ENCODE results near the gene TFDP1.
A peak's percentile ranks its signal among the peaks of the same experiment; 100 is the strongest.
"Not testable (repeated sequence)": the region's sequence is repeated elsewhere in the genome, so short reads cannot be mapped to it uniquely, and the experiment has no call there.

Gene TFDP1

DNA sequence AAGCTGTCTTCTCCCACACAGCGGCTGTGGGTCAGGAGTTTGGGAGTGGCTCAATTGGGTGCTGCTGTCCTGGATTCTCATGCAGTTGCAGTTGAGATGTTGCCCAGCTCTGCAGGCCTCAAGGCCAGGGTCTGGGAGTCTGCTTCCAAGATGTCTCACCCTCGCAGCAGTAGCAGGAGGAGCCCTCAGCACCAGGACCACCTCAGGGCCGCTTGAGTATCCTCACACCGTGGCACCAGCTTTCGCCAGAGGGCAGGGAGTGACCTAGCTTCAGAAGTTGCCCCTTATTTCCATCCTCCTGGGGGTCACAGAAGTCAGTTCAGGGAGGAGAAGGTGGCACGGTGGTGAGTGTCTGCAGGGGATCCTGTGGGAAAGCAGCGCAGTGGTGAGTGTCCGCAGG, 20.9 kb downstream of the TFDP1 start:
- no peak for DNase-seq
- intact Hi-C loops (cut with DNase I): no loop called here

DNA sequence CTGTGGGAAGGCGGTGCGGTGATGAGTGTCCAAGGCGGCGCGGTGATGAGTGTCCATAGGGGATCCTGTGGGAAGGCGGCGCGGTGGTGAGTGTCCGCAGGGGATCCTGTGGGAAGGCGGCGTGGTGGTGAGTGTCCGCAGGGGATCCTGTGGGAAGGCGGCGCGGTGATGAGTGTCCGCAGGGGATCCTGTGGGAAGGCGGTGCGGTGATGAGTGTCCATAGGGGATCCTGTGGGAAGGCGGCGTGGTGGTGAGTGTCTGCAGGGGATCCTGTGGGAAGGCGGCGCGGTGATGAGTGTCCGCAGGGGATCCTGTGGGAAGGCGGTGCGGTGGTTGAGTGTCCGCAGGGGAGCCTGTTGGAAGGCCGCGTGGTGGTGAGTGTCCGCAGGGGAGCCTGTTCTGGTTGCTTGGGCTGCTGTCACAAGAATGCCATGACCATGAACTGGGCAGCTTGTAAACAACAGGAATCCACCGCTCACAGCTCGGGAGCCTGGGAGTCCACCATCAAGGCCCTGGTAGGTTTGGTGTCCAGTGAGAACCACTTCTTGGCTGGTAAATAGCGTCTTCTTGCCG, 21.4 kb downstream of the TFDP1 start:
- no peak for DNase-seq
- intact Hi-C loops (cut with DNase I): no loop called here

DNA sequence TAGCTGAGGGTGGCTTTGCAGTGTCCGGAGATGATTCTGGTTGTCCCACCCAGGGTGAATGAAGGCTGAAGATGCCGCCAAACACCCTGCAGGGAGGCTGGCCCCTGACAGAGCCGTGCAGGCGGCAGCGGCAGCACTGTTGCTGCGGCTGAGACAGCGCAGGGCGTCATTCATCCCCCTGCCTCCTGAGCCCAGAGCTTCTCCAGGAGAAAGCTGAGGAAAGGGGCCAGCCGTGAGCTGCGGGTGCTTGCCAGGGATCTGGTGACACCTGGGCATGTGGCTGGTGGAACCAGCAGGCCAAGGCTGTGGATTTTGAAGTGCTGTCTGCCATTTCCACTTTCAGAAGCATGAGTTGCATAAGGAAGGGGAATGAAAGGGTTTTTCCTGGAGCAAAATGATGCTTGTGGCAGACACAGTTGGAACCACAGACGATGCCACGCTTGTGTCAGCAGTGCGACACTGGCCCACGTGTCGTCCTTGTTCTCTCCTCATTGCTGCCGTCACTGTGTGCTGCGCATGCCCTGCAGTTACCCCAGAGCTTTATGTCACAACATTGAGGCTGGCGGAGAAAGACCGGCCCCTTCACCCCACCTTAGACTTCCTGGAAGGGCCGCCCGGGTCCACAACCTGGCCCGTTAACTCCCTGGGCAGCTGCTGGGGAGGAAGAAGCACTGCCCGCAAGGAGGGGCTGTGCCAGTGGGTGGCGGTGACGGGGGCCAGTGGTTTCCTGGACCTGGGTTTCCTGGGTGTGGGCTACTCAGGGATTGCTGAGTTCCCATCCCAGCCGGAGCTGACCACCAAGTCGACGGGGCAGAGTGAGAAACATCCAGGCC, 22.7 kb downstream of the TFDP1 start:
- DNase-seq: peak in 5 of 42 donors; percentile 26 to 58 (median 46)
- intact Hi-C loops (cut with DNase I): no loop called here

DNA sequence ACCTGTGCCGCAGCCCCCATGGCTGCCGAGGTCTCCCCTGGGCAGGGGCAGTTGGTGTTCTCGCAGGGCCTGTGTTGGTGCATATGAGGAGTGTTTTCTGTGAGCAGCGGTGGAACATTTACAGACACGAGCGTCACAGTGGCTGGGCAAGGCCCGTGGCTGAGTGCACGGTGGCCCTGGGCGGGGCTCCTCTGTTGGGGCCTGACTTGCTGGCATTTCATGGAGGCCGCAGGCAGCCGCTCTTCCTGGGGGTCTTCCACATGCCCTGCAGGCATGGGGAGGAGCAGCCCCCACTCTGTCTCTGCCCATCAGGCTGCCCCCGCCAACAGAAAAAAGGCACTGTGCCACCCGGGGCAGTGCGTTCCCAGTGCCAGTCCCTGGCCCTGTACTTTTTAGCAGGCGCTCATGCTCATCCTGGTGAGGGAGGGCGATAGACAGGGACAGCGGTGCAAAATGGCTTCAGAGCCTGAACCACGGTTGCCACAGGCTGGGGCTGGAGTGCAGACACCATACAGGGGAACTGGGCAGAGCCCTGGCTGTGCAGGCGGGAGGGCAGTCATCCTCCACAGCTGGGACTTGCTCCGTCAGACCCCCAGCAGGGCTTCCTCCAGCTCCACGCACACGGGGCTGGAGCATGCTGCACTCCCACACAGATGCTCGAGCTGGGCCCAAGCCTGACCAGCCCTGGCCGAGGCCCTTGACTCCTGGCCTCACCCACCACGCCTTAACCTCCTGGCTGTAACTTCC, 23.5 kb downstream of the TFDP1 start:
- intact Hi-C loops (cut with DNase I): no loop called here
- DNase-seq: no peak

DNA sequence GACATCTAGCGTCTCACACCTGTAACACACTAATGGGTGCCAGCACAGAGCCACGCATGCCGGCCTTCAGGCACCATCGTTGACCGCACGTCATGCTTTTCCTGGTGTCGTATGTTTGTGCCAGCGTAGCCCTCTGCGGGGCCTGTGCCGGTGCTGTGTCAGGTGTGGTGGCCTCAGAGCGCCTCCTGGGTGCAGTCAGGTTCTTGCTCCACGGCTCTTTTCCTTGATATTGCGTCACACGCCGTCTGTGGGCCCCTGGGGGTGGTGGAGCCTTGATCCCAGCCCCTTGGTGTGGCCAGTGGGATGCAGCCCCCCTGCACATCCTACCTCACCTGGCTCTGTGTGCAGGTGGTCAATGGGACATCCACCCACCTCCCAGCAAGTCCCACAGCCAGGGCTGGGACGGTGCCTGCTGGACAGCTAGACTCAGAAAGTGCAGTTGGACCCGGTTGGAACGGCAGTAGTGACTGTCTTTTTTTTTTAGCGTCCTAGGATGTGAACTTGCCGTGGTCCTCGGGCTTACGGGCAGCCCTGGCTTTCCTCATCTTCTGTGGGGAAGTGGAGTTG, 24.5 kb downstream of the TFDP1 start:
- intact Hi-C loops (cut with DNase I): no loop called here
- DNase-seq: no peak

DNA sequence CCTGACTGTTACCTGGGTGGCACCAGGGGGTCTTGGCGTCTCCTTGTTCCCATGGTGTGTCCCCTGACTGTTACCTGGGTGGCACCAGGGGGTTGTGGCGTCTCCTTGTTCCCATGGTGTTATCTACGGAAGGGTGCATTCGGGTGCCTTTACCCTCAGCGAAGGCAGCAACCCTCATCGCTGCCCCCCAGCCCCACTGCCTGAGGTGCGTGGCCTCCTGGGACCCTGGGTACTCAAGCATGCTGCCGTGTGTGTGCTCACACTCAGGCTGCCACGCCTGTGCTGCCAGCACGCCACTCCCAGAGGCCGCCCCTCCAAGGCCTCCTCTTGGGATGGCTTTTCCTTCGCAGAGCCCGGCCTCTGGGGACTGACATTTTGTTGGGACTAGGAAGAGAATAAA, 25.1 kb downstream of the TFDP1 start:
- intact Hi-C loops (cut with DNase I): no loop called here
- no peak for DNase-seq

DNA sequence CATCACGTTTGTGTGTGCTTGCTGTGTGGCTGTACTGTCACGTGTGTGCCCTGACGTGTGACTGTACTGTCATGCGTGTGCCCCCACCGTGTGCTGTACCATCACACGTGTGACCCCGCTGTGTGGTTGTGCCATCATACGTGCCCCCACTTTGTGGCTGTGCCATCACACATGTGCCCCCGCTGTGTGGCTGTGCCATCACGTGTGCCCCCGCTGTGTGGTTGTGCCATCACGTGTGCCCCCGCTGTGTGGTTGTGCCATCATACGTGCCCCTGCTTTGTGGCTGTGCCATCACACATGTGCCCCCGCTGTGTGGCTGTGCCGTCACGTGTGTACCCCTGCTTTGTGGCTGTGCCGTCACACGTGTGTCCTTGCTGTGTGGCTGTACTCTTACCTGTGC, 25.7 kb downstream of the TFDP1 start:
- no peak for DNase-seq
- intact Hi-C loops (cut with DNase I): no loop called here

DNA sequence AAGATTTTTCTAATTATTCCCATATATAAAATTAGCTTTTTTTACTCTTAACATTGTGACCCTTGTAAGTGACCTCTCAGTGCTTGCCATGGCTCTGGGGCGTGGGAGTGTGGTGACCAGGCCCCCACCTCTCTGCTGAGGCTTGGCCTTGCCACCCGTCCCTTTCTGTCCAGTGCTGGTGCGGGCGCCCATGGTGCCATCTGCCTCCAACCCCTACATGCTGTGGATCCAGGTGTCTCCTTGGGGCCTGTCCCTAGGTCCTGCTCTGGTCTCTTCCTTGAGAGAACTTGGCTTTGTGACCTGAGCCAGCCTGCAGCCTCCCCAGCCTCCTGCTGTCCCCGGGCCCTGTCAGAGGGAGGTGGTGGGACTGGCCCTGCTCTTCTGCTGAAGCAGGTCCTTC, 27.4 kb downstream of the TFDP1 start:
- DNase-seq: no peak
- intact Hi-C loops (cut with DNase I): no loop called here

DNA sequence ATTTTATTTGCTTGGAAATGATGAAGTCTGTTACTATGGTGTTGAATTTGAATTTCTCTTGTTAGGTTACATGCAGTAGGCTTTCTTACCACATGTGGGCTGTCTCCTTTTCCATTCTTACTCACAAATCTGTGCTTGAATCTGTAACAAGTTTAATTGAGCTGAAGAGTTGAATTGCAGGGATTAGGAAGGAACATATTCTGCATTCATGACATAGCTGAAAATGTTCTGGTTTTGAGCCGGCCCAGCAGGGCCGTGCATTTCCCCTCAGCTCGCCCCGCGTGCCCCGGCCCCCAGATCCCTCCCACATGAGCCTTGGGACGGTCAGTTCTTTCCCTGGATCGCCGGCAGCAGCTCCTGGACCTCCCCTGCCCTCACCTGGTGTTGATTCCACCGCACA, 28.1 kb downstream of the TFDP1 start:
- peak in 1 of 42 donors; percentile 22 for DNase-seq

DNA sequence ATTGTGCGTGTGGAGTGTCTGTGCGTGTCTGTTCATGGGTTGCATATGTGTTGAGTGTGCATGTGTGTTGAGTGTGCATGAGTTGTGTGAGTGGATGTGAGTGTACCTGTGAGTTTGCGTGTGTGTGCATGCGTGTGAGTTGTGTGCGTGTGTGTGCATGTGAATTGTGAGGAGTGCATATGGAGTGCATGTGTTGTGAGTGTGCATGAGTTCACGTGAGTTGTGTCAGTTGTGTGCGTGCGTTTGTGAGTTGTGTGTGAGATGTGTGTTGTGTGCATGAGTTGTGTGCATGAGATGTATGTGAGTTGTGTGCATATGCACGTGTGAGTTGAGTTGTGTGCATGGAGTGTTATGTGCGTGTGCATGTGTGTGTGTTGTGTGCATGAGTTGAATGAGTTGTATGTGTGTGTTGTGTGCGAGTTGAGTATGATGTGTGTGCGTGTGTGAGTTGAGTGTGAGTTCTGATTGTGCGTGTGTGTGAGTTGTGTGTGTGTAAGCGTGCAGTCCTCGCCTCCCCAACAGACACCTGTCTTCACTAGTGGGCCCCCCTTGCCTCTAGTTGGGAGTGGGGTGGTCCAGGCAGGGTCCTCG, 29.3 kb downstream of the TFDP1 start:
- DNase-seq: no peak
- intact Hi-C loops (cut with DNase I): no loop called here

More for the DNA sequence above, 28.1 kb downstream of the TFDP1 start:
- intact Hi-C loops (cut with DNase I): no loop called here

DNA sequence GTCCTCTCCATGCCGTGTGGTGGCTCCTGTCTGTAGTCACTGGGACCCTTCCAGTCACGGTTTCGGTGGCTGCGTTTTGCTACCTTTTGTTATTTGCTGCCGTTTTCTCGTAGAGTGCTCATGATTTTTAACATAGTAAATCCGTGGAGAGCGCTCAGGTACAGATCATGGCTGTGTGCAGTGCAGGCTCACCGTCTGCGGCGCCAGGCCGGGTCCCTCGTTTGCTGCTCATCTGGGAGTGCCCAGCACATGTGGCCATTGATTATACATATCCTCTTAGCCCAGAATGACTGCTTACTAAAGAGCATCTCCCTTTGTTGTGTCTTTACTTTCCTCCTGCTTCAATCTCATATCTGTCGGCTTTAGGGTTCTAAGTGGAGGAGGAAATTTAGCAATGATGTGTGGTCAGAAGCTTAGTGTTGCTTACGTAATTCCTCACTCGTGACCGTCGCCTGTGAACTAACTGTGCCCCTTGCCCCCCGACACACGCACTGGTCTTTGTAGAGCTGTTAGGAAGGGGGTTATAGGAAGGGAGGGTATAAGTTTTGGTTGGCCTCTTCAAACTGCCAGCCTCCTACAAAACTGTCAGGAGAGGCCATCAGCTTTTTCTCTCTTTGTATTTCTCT, 31.8 kb downstream of the TFDP1 start:
- no peak for DNase-seq
- intact Hi-C loops (cut with DNase I): no loop called here

DNA sequence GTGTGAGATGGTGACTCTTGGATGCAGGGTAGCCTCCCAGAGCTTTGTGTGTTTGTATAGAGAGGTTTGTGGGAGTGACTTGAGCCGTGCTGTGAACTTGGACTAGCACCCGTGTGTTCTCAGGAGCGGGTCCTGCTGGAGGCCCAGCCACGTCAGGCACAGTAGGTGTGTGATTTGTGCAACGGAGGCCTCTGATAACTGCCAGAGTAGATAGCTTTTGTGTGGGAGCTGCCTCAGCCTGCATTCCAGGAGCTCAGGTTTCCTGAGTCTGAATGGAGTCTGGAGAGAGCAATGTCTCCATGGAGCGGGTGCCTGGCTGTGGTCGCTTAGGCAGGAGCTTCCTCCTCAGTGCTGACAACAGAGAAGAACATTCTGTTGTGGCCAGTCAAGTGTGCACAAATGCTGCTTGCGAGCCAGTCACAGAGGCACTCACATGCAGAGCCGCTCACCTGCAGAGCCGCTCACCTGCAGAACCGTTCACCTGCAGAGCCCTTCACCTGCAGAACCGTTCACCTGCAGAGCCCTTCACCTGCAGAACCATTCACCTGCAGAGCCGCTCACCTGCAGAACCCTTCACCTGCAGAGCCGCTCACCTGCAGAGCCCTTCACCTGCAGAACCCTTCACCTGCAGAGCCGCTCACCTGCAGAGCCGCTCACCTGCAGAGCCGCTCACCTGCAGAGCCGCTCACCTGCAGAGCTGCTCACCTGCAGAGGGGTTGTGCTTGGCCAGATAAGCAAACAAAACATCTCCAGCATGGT, 32.6 kb downstream of the TFDP1 start:
- intact Hi-C loops (cut with DNase I): no loop called here
- DNase-seq: peak in 37 of 42 donors; percentile 23 to 88 (median 53)

DNA sequence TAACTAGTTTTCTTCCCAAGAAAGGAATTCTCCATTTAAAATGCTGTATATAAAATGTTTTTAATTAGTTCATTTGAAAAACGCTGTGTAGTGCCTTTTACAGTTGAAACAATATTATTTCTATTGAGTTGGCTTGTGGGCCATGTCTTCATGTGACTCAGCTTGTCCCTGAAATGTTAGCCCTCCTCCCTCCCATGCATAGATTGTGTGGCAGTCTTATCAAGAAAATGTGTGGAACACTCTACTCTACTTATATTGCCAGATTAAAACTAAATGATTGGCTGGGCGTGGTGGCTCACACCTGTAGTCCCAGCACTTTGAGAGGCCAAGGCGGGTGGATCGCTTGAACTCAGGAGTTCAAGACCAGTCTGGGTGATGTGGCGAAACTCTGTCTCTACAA, 33.4 kb downstream of the TFDP1 start:
- intact Hi-C loops (cut with DNase I): no loop called here
- DNase-seq: no peak

DNA sequence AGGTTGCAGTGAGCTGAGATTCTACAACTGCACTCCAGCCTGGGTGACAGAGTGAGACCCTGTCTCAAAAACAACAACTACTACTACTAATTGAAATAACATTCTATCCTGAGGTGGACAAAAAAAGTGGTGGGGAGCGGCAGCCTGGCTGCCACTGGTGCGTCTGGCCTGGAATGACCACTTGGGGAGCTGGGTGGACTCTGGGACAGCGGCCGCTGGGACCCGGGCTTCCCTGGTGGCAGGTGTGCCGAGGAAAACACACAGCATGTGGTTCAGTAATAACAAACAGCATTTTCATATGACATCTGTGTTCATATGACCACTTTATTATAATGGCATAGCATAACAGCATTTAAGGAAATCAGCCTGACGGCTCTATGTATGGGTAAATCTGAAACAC, 33.9 kb downstream of the TFDP1 start:
- intact Hi-C loops (cut with DNase I): no loop called here
- DNase-seq: no peak

DNA sequence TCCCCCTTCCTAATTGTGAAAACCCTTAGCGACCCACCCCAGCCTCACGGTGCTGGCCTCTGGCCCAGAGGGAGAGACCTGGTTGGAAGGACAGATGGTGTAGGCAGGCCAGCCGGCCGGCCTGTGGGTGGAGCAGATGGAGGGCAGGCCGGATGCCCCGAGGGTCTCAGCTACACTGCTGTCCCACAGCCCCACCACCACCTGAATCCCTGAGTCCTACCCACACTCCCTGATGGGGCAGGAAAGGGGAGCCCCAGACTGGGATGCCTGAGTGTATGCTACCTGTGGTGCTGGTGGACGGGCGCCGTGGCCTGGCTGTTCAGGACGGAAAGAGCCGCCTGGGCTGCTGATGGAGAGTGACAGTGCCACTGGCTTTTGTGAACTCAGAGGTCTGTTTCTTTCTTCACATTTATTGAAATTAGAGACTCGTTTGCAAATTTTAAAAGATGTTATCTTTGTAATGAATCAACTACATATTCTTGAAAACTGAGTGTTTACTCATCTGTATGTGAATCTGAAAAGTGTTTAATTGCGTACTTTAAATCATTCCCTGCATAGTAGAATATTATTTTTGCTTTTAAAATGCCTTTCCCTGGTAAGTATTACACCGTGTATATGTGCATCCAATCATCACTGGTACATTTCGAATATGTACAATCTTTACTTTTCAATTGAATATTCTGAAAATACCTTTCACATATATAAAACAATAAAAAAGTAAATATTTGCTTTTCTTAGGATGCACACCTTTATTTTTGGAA, 35.7 kb downstream of the TFDP1 start:
- no peak for DNase-seq
- intact Hi-C loops (cut with DNase I): no loop called here

DNA sequence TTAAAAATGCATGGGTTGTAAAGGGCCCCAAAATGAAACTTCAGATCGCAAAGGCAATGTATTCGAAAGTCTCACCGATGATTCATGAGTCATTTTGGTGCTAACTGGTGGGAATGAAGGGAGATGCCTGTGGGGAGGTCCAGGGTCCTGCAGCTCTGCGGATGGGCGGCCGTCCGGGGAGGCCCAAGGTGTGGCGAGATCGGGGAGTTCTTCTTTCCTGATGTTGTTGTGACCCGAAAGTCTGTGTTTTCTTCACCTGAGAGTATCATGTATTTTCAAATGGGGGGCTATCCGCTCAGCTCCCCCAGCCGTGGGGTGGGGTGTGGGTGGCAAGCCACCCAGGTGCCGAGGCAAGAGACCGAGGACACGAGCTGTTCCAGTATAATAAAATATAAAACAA, 36.5 kb downstream of the TFDP1 start:
- intact Hi-C loops (cut with DNase I): no loop called here

DNA sequence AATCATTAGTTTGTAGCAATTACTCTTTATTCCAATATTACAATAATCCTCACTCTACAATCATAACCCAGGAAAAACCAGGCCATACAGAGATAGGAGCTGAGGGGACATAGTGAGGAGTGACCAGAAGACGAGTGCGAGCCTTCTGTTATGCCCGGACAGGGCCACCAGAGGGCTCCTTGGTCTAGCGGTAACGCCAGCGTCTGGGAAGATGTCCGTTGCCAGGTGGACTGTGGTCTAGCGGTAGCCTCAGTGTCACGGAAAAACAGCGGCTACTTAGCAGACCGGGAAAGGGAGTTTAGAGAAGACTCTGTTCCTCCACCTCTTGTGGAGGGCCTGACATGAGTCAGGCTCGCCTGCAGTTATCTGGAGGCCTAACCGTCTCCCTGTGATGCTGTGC, 36.9 kb downstream of the TFDP1 start:
- intact Hi-C loops (cut with DNase I): not testable (repeated sequence)
- DNase-seq: peak in 3 of 42 donors; percentile 11 to 35 (median 18)

More for the DNA sequence above, 36.5 kb downstream of the TFDP1 start:
- DNase-seq: no peak

Measured in head of caudate nucleus (tissue), 42 donors.